HepG2 (cell line): ENCODE results near the gene CSKMT. TPM values are rescaled to one million over a fixed set of nuclear protein-coding genes. Genes with fewer than 3 reads are reported as not detected.

ENCODE experiments used
- DMTF1 ChIP-seq: sonication (generic); formaldehyde crosslinking; IDR thresholded peaks from 2 replicates; pipeline ENCODE4 v1.4.0; 2020; ENCODE audit warnings: mild to moderate bottlenecking, missing genetic modification reagents
- E2F1 ChIP-seq: sonication (generic); formaldehyde crosslinking; IDR thresholded peaks from 2 replicates; pipeline ENCODE4 v1.5.0; 2020; ENCODE audit warnings: missing genetic modification reagents
- HNRNPK ChIP-seq: fragments of 200-400 bp; formaldehyde crosslinking; IDR thresholded peaks from 2 replicates; pipeline ENCODE4 v1.6.1; 2018; ENCODE audit warnings: low read length, low read depth, moderate library complexity, mild to moderate bottlenecking; ENCODE audit not compliant: poor library complexity, severe bottlenecking
- LRRFIP1 ChIP-seq: sonication (generic); formaldehyde crosslinking; conservative IDR thresholded peaks from 2 replicates; pipeline ENCODE4 v1.4.0; 2020; ENCODE audit warnings: missing genetic modification reagents
- MYPOP ChIP-seq: sonication (generic); formaldehyde crosslinking; IDR thresholded peaks from 2 replicates; pipeline ENCODE4 v1.8.1; 2023; ENCODE audit warnings: mild to moderate bottlenecking, moderate library complexity, missing genetic modification reagents
- RELA ChIP-seq: sonication (generic); formaldehyde crosslinking; IDR thresholded peaks from 2 replicates; pipeline ENCODE4 v1.4.0; 2020; ENCODE audit warnings: missing genetic modification reagents
- SNAPC5 ChIP-seq: sonication (generic); formaldehyde crosslinking; IDR thresholded peaks from 2 replicates; pipeline ENCODE4 v1.8.1; 2023; ENCODE audit warnings: mild to moderate bottlenecking, missing genetic modification reagents, borderline replicate concordance
- SP140L ChIP-seq: sonication (generic); formaldehyde crosslinking; IDR thresholded peaks from 2 replicates; pipeline ENCODE4 v1.4.0; 2020; ENCODE audit warnings: missing genetic modification reagents, borderline replicate concordance
- XBP1 ChIP-seq: sonication (generic); formaldehyde crosslinking; IDR thresholded peaks from 2 replicates; pipeline ENCODE4 v1.5.0; 2020; ENCODE audit warnings: missing genetic modification reagents
- ZBTB39 ChIP-seq: sonication (generic); formaldehyde crosslinking; IDR thresholded peaks from 2 replicates; pipeline ENCODE4 v1.5.0; 2020; ENCODE audit warnings: missing genetic modification reagents
- ZNF225 ChIP-seq: sonication (generic); formaldehyde crosslinking; IDR thresholded peaks from 2 replicates; pipeline ENCODE4 v1.4.0; 2020; ENCODE audit warnings: mild to moderate bottlenecking, missing genetic modification reagents
- ZNF496 ChIP-seq: sonication (generic); formaldehyde crosslinking; IDR thresholded peaks from 2 replicates; pipeline ENCODE4 v1.8.1; 2023; ENCODE audit warnings: mild to moderate bottlenecking, moderate library complexity, missing genetic modification reagents; ENCODE audit not compliant: insufficient replicate concordance
- ZNF550 ChIP-seq: sonication (generic); formaldehyde crosslinking; IDR thresholded peaks from 2 replicates; pipeline ENCODE4 v1.4.0; 2020; ENCODE audit warnings: mild to moderate bottlenecking, missing genetic modification reagents, borderline replicate concordance
- ZNF629 ChIP-seq: sonication (generic); formaldehyde crosslinking; conservative IDR thresholded peaks from 2 replicates; pipeline ENCODE4 v1.5.0; 2020; ENCODE audit warnings: missing genetic modification reagents
- ZSCAN5A ChIP-seq: sonication (generic); formaldehyde crosslinking; IDR thresholded peaks from 2 replicates; pipeline ENCODE4 v1.8.0; 2022; ENCODE audit warnings: mild to moderate bottlenecking, missing genetic modification reagents, borderline replicate concordance
- polyA plus RNA-seq, 8 experiments: library from polyadenylated mRNA; depleted of rRNA in 3 of 8; stranded (reverse) in 7 of 8; unstranded in 1 of 8; fragments of >200 nt; fragmentation: Illumina TruSeq in 4 of 8; extraction: Trizol in 4 of 8; gene quantifications; 2 replicates each; pipeline versions ENCODE4 v1.2.1 to v1.2.3, GENCODE V29; 2011 to 2016; ENCODE audit warnings: low read depth in 4 of 8, missing spikeins in 1 of 8, mixed read lengths in 1 of 8; ENCODE audit not compliant: insufficient read depth in 1 of 8
- total RNA-seq, 5 experiments: library from RNA; depleted of rRNA; stranded (reverse); fragments of >200 nt; fragmentation: Illumina TruSeq; extraction: Trizol; gene quantifications; 2 replicates each; pipeline ENCODE4 v1.2.3, GENCODE V29; 2016; ENCODE audit warnings: low read depth in 1 of 5

The CSKMT gene
- total and polyA plus RNA-seq, 2 of the 13 experiments (the other 11 are each of a cell fraction or from before 2014, with no cell fraction given), result 7.6 to 31.8 TPM

GRCh38 chr11:62705880-62706849 is 41.1 kb downstream of the CSKMT start (continued):
- TF ChIP-seq E2F1 (CRISPR knock-in tag), result no peak
- no peak for TF ChIP-seq ZBTB39
- TF ChIP-seq ZNF629 (CRISPR knock-in tag), result no peak
- no peak for TF ChIP-seq LRRFIP1 (CRISPR knock-in tag)
- TF ChIP-seq ZSCAN5A (CRISPR knock-in tag), result no peak
- no peak for TF ChIP-seq HNRNPK
- no peak for TF ChIP-seq ZNF496 (CRISPR knock-in tag)
- TF ChIP-seq RELA (CRISPR knock-in tag), result no peak
- TF ChIP-seq XBP1 (CRISPR knock-in tag), result no peak
- TF ChIP-seq SP140L (CRISPR knock-in tag), result no peak
- TF ChIP-seq ZNF225 (CRISPR knock-in tag), result no peak
- no peak for TF ChIP-seq SNAPC5 (CRISPR knock-in tag)
- TF ChIP-seq ZNF550 (CRISPR knock-in tag), result no peak
- TF ChIP-seq MYPOP, result no peak
- TF ChIP-seq DMTF1 (CRISPR knock-in tag), result no peak
